ENCODE data around the gene REX1BD.

- no peak for TF ChIP-seq CTCF (IDR thresholded peaks at IDR 0.05; ENCODE audit: poor library complexity, severe bottlenecking)
- no peak for TF ChIP-seq TAF1 (IDR thresholded peaks at IDR 0.05; ENCODE audit: low read depth)
- TF ChIP-seq EZH2 (IDR thresholded peaks at IDR 0.05; ENCODE audit: borderline replicate concordance, insufficient read depth, low read length, poor library complexity, severe bottlenecking) = no peak
- TF ChIP-seq EP300 (conservative IDR thresholded peaks at IDR 0.05; ENCODE audit: poor library complexity, severe bottlenecking) = no peak
- TF ChIP-seq POLR2AphosphoS5 (IDR thresholded peaks at IDR 0.05) = no peak
- TF ChIP-seq RAD21 (conservative IDR thresholded peaks at IDR 0.05) = no peak
Measured at GRCh38 chr19:18601875-18602274, 13.3 kb downstream of the REX1BD start.
